CD4-positive, alpha-beta T cell treated with Interleukin-1 beta for 1 hour (primary cell): Measurements from ENCODE around the gene CBFB.
"Not testable (repeated sequence)": the region's sequence is repeated elsewhere in the genome, so short reads cannot be mapped to it uniquely, and the experiment has no call there.

ENCODE experiments used
- DNase-seq, 2 donors: peaks; one replicate each; pipeline ENCODE4 v3.0.0-alpha.2; 2020 to 2022

The CBFB gene

DNA sequence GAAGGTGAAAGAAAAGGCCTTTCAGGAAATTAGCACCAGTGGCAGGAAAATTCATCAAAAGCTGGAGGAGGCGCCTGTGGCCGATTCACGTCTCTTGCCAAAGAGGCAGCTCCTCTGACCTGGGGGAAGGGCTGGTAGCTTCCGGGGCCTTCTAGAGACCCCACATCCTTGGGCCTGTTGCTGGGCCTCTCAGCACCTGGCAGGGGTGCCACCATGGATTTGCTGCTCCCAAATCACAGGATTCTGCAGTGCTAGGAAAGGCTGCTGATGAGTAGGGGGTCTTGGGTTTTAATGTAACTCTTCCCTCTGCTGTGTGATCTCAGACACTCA, 11.6 kb upstream of the CBFB start:
- DNase-seq, result no peak

DNA sequence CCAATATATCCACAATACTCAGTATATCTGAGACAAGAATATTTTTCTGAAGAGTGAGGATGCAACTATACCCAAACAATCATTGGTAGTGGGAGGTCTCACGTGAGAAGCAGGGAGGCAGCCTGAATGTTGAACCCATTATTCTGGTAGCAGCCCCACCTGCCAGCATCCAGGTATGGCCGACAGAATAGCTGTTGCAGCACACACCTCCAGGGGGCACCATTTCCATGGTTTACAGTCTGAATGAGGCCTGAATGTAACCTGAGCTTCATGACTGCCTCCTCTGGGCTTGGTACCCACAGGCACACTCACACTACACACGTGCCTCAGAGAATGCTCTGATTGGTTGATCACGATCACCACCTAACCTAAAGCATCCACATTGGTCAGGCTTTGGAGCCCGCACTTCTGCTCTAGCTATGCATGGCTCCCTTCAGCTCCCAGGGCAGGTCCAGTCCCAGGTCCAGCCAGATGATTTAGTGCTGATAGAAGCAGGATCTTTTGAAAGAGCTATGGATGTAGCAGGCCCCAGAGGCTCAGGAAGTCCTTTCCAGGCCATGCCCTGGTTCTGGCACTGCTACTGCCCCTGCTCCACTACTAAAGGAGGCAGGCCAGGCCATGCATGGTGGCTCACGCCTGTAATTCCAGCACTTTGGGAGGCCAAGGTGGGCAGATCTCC, 11.0 kb upstream of the CBFB start:
- DNase-seq, result peak; percentile 84 to 91

DNA sequence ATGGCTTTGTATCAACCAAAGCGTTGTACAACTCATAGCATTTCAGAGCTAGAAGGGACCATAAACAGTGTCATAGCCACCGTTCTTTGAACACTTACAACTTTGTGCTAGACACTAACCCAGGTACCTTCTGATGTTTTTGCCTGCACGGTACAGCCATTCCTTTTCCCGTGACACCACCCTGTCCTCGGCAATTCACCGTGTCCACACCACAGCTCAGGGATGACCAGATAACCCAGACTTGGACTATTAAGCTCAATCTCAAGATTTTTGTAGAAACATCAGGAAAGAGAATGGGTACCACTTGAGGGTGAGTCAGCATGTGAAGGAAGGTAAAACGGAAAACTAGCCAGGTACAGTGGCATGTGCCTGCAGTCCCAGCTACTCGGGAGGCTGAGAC, 9.8 kb upstream of the CBFB start:
- no peak for DNase-seq

DNA sequence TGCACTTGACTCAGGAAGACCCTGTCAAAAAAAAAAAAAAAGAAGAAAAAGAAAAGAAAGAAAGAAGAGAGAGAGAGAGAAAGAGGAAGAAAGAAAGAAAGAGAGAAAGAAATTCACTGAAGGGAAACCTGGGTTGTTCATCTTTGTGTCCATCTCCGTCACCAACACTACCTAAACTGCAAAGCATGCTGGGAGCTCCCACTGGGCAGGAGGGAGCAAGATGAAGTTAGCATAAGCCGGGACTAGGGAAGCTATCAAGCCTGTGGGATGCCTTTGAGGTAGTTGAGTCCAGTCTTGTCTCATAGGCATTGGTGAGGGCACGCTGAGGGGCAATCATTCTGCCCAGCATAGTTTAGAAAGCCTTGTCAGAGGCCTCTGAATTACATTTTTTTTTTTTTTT, 7.6 kb upstream of the CBFB start:
- DNase-seq, result no peak

DNA sequence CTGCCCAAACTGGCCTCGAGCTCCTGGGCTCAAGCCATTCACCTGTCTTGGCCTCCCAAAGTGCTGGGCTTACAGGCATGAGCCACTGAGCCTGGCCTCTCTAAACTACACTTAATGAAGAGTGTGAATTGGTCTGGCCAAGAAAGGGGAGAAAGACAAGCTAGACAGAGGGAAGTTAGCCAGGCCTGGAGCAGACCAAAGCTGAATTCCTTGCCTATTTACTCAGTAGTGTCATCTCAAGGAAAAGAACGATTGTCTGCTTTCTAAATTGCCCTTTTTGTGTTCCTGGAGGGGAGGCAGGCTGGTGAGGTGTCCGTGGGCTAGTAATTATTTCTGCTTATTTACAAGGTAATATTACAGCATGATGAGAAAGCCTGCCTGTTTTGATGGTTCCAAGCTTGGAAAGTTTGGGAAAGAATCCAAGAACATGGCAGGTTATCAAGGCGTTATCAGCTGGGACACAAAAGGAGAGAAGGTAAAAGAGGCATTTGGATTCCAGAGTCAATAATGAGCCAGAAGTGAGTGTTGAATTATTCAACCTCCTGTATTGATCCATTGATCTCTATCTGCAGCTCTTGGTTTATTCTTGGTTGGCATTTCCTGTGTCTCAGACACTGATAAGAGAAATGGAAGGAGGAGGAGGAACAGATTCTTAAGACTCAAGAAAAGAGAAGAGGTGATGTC, 6.3 kb upstream of the CBFB start:
- no peak for DNase-seq

DNA sequence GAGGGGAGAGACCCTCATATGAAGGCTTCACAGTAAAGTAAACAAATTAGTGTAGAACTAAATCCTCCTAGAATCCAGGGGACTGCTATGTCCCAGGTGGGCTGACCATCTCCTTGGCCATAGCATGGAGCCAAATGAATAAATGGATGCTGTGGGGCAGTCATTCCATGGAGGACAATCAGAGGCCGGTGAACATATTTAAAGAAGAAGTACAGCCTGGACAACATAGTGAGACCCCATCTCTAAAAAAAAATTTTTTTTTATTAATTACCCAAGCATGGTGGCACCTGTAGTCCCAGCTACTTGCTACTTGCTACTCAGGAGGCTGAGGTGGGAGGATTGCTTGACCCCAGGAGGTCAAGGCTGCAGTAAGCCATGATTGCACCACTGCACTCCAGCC, 5.3 kb upstream of the CBFB start:
- DNase-seq, result no peak

DNA sequence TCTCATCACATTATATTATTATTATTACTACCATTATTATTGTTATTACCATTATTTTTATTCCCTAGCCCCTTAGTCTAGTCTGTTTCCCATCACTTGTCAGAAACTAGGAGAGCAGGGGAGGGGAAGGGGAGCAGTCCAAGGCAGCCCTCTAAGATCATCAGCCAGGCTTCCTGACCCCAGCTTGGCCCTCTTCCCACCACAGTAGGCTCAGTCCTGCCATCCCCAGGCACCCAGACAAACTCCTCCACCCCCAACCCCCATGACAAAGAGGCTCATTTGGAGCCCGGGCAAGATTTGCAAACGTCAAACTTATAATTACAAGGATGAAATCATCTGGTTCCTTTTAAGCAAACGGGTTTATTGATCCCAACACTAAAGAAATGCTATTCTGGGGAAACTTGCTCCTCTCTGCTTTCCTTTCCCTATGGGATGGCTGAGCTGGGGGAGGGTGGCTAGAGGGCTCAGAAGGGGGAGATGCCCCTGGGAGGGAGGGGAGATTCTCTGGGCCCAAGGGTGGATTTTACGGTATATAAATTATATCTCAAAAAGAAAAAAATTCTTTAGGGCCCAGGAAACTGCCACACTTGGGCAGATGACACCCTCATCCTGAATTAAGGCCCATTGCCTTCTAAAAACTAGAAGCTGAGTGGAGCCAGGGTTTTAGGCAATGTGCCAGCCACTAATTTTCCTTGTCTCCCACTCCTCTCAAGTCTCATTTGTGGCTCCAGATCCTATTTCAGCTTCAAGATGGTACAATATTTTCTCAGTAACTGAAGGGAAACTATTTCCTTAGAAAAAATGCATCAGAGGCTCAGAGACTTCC, 4.4 kb upstream of the CBFB start:
- no peak for DNase-seq

DNA sequence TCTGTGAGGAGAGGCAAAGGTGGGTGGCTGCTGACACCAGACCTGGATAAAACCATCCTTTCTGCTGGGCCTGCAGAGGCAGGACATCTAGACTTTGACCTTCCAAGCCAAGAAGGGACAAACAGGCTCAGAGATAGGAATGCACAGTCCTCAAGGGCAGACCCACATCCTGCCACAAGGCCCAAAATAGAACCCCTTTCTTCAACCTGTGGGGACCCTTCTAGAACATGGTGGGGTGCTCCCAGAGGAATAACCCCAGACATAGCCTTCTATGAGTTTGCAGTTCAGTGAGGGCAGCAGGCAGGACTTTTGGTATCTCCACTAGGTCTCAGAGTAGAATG, 3.8 kb upstream of the CBFB start:
- DNase-seq, result no peak

DNA sequence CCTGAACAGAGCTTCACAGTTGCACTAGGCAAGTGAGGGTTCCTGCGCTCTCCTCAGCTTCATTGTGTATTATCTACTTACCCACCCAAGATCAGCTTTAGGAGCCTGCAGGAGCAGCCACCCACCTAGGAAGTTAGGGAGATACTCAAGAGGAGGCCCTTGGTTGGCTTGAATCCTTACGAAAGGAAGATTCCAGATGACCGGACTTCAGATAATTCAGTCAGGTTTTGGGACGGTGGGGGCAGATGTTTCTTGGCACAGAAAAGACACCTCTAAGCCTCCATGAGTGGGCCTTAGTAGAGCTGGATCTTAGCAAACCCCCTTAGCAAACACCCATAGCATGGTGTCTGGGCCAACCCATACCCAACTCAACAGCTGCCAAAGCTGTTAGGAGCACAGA, 2.4 kb upstream of the CBFB start:
- no peak for DNase-seq

DNA sequence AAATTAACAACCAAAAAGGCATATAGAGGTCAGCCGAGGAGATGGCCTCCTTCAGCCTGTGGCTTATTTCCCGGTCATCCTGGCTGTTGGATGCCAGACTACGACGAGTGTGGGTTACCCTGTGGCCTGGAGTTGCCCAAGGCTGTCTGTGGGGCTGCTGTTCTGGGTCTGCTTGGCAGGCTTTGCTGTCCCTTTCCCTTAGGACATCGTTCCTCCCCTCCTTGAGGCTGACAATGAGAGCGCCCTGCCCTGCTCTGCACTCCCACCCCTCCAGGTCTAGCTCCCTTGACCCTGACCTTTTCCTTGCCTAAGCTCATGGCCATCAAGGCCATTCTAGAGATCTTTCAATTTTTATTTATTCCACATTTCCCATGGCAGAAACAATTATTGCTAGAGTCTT, 1.9 kb upstream of the CBFB start:
- no peak for DNase-seq

DNA sequence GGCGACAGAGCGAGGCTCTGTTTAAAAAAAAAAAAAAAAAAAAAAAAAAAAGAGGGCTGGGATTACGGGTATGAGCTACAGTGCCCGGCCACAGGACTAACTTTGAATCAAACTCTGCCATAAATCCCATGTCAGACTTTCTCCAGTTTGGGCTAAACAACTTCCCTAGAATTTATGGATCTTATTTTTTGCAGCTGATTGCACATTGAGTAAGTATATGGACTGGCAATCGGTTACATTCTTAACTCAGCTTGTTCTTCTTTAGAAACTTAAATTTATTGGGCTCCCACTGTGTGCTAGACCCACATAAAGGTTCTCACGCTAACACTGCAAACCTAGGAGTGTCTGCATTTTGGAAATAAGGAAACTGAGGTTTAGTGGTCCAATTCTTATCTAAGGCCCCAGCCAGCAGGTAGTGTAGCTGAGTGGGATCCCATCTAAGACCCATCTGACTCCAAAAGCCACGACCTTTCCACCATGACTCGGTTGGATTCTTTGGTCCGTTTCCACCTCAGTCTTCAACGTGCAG, 718 bp upstream of the CBFB start:
- no peak for DNase-seq

DNA sequence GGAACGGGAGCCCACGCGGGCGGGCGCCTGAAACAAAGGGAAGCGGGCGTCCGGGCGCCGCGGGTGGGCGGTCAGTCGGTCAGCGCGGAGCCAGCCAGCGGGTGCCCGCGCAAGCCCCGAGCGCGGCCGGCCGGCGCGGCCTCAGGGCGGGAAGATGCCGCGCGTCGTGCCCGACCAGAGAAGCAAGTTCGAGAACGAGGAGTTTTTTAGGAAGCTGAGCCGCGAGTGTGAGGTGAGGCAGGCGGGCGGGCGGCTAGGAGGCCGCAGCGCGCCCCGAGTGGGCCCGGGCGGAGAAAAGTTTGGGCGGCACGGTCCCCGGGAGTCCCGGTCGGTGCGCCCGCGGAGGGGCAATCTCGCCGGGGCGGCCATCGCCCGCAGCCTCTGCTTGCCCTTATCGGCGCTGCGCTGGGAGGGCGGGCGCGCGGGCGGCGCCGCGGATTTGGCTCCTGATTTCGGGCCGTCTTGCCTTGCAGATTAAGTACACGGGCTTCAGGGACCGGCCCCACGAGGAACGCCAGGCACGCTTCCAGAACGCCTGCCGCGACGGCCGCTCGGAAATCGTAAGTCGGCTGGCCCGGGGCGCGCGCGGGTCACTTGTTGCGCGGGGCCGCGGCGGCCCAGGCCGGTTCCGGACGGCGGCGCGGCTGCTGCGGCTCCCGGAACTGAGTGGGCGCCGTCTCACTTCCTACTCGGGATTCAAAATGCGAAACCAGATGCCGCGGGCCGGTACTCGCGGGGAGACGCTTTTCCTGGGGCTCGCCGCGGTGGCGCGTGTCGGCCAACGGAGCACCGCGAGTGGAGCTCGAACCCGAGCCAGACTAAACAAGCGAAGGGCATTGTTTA, 526 bp downstream of the CBFB start:
- peak; percentile 48 to 54 for DNase-seq

DNA sequence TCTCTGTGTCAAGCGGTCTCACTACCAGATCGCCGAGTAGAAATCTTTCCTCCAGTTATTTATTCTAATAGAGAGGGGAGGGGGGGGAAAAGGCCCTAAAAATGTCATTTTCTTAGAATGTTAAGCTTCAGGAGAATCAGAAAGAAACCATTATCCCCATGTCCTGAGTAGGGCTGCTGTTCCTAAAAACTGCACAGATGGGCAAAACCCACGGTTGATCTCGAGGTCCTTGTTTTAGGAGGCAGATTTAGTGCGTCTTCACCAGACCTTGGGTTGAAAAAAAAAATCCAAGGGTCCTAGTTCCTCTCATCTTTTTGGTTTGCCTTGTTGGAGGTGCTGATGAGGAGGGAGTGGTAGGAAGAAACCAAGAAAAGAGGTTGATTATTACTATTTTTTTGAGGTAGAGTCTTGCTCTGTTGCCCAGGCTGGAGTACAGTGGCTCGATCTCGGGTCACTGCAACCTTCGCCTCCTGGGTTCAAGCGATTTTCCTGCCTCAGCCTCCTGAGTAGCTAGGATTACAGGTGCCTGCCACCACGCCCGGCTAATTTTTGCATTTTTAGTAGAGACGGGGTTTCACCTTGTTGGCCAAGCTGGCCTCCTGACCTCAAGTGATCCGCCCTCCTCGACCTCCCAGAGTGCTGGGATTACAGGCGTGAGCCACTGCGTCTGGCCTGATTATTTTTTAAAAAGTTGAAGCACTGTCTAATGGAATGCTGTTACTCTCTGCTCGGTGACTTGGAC, 1.4 kb downstream of the CBFB start:
- no peak for DNase-seq

DNA sequence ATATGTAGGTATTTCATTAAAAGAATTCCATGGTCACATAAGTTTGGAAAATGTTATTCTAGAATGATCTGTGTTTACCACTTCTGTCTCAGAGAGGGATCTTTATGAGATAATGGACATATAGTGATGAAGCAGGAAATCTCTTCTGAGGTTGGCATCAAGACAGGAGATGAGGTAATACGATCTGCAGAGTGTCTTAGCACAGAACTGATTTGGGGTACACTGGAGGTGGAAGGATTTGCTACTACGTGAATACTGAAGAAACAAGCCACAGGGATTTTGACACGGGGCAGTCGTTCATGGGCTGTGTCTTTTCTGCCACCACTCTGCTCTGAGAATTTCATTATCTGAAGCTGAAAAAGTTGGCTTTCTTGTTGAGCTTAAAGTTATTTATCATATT, 5.5 kb downstream of the CBFB start:
- no peak for DNase-seq

DNA sequence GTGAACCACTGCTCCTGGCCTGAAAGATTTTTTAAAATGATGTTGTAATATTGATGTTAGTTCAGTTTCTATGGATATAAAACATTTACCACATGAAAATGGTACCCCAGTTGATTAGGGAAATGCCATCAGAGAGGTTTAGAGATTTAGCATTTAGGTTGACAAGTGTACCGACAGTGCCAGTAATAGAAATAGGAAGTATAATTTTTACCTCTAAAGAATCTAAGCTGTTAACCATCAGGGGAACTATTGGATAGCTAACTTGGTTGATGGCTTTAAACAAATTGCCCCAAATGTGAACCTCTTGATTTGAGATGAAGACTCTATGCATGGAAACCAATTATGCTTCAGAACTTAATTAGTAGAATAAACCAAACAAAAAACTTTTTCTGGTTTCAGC, 6.4 kb downstream of the CBFB start:
- DNase-seq, result no peak

DNA sequence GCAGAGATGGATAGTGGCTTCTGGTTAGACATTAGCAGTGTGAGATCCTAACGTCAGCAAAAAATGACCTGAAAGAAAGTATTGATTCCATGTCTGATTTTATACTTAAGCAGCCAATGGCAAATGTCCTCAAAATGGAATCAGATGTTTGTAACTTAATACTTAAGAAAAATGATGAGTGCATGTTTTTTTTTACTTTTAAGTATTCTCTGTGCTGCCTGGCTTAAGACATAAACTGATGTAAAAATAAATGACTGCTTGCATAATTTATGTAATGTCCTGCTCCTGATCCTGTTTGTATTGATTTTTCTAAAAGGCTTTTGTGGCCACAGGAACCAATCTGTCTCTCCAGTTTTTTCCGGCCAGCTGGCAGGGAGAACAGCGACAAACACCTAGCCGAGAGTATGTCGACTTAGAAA, 7.4 kb downstream of the CBFB start:
- no peak for DNase-seq

DNA sequence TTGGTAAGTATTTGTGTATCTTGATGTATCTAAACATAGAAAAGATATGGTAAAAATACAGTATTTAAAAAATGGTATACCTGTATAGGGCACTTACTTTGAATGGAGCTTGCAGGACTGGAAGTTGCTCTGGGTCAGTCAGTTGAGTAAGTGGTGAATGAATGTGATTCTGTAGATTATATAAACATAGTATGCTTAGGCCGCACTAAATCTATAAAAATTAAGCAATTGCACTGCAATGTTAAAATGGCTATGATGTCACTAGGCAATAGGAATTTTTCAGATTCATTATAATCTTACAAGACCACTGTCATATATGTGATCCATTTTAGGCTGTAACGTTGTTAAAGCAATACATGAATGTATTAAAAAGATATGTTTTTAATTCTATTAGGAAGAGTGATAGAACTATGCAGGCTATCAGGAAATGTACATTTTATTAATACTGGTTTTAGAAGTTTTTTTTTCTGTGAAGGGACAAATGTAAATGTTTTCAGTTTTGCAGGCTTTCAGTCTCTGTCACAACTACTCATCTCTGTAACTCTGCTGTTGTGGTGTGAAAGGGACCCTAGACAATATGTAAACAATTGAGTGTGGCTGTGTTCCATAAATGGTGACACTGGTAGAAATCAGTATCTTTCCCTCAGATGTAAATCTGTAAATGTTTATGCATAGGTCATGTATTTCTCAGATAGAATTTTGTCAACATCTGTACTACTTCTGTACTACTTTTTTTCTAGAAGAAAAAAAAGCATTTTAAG, 10.5 kb downstream of the CBFB start:
- no peak for DNase-seq

DNA sequence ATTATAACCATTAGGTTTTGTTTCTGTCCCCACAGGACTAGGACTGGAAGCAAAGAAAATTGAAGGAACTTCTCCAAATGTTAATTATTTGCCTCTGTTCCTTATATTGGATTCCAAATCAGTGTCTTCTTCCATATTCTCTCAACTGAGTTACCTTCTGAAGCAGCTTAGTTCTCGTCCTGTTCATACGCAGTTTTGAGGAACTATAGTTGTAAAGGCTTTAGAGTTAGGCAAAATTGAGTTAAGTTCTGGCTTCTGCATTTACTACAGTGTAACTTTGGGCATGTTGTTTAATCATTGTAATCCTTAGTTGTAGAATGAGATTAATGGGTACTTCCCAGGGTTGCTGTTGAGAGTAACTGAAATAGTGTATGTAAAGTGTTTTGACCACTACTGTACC, 11.2 kb downstream of the CBFB start:
- no peak for DNase-seq

DNA sequence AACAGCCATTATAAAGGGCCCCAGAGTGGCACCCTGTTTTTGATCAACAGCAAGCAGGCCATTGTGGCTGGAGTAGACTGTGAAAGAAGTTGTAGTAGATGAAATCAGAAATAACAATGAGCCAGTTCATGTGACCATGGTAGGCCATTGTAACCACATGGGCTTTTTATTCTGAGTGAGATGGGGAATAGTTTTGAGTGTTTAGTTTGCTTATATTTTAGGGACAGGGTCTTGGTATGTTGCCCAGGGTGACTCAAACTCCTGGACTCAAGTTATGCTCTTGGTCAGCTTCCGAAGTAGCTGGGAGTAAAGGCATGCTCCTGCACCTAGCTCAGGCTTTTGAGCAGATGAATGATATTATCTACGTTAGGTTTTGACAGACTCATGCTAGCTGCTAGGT, 12.0 kb downstream of the CBFB start:
- DNase-seq, result no peak

DNA sequence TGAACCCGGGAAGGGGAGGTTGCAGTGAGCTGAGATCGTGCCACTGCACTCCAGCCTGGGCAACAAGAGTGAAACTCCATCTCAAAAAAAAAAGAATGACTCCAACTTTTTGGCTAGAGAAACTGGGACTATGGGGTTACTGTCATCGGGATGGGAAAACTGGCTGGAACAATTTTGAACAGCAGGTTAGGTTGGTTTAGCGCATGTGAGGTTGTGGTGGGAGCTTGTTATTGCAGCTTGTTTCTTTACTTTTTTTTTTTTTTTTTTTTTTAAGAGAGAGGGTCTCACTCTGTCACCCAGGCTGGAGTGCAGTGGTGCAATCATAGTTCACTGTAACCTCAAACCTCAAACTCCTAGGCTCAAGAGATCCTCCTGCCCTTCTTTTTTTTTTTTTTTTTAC, 12.6 kb downstream of the CBFB start:
- not testable (repeated sequence) for DNase-seq

DNA sequence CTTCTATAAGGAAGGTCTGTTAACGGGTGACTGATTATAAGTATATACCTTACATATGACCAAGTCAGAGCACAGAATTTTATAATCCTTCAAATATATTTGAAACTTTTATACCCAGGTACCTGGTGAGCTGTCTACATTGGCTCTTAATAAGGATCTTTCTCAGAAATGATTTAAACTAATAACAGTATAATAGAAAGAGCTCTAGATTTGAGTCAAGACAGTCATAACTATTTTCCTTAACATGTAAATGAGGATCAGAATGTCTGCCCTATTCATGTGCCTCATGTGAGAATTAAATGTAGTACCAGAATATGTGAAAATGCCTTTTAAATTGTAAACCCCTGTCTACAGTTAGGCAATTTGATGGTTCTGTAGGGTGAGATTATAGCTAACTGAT, 14.5 kb downstream of the CBFB start:
- no peak for DNase-seq

DNA sequence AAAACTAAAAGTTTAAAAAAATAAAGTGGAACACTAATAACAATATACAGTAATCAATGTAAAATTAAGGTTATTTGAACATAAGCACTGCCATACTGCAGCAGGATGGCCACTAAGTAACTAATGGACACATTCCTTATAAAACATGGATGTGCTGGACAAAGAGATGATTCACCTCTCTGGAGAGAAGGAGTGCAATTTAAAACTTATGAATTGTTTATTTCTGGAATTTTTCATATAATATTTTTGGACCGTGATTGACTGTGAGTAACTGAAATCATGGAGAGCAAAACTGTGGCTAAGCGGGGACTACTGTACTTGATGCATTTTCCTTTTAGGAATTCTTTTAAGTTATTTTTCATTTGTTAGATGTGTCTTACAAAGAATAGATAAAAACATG, 21.8 kb downstream of the CBFB start:
- DNase-seq, result no peak
